Activated CD8-positive, alpha-beta memory T cell treated with anti-CD3 and anti-CD28 coated beads, Interleukin-2, amount 50 U/mL, for 48 hours (primary cell): Measurements from ENCODE around the gene SYPL2.

Source experiments
- DNase-seq: peaks from one replicate; pipeline ENCODE4 v3.0.0-alpha.2; 2020

Gene SYPL2

DNA sequence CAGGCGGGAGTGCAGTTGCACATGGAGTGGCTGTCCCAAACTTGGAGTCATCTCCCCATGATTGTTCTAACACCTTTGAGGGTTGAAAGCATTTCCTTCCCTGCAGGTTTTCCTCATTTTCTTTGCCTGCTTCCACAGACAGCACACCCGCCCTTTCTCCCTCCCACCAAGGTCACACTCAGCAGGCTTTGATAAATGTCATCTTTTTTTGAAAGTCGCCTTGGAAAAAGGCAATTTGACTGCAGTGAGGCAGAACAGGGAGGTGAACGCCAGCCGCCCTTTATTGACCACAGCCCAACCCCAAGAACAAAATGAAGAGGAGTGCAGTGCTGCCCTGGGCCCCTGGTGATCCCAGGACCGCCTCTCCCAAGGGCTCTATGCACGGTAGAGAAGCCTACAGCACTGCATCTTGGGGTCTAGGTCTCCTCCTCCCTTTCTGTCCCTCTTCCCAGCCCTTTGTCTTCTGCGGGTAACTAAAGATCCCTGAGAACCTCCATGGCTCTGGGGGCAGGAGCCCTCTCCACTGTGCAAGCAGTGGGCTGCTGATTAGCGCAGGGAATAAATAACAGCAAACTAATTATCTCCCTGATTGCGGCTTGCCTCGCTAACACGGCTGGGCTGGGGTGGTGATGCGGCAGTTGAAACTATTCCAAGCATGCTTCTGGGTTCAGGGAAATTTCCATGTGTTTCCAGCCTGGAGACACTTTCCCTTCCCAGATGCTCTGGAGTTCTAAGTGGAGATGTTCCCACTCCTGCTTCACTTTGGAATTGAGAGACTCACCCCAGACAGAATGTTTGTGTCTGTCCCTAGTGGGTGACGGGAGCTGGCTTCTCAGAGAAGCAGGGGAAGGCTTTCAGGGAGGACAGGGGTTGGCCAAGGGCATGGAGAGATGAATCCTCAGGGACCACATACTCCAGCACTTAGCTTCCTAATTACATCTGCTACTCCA, 54.9 kb downstream of the SYPL2 start:
- no peak for DNase-seq

DNA sequence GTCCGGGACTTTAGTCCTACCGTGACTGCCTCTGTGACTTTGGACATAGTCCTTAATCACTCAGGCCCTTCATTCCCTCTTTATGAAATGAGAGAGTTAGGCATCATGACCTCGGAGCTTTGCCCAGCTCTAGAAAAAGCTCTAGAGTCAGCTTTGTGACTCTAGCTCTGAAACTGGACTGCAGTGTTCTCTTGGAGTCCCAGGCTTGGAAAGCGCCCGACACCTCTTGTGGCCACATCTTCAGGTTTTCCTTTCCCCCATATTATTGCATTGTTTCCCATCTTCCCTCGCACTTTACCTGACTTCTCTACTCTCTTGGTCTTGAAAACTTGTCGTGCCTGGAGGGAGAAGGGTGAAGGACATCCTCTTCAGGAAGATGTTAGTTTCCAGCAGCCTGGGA, 55.7 kb downstream of the SYPL2 start:
- DNase-seq = no peak

DNA sequence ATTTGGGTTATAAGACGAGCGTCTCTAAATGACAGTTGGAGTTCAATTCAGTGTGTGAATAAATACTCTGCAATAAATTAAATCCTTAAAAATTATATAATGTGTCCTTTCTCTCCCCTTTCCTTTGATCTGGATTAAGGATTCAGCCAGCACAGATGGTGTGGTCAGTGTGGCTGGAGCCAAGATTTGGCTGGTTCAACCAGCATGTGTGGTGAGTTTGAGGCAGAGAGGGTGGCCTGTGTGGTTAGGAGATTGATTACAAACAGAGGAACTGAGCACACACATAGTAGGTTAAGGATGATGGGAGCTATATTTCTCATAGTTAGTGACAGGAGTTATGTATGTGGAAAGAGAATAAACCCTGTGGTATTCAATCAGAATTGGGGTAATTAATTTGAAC, 57.4 kb downstream of the SYPL2 start:
- DNase-seq = no peak

DNA sequence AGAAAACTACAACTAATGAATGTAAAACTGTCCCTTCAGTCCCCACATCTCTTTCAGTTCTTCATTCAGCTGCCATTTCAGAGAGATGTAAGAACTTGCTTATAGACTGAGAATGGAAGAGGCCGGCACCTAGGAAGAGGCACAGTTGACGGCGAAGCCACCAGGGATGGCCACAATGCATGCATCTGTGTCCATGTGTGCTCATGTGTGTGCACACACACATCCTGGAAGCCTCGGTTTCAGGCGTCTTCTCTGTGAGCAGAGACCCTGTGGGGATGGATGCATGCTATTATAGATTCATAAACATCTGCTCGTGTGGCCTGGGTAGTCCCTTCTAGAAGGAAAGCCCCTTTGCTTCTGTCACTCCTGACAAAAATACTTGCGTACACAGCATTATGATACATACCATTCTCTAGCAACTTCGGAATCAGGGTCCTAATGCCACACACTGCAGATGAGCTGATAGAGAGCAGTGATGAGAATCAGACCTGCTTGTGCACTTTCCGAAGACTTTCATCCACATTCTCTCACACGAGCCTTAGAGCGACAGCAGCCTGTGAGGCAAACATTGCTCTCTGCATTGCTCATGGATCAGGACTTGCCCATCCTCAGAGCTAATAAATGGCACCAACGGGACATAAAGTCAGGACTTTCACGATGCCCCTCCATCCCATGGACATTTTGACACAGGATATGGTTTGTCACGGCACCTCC, 60.9 kb downstream of the SYPL2 start:
- no peak for DNase-seq

DNA sequence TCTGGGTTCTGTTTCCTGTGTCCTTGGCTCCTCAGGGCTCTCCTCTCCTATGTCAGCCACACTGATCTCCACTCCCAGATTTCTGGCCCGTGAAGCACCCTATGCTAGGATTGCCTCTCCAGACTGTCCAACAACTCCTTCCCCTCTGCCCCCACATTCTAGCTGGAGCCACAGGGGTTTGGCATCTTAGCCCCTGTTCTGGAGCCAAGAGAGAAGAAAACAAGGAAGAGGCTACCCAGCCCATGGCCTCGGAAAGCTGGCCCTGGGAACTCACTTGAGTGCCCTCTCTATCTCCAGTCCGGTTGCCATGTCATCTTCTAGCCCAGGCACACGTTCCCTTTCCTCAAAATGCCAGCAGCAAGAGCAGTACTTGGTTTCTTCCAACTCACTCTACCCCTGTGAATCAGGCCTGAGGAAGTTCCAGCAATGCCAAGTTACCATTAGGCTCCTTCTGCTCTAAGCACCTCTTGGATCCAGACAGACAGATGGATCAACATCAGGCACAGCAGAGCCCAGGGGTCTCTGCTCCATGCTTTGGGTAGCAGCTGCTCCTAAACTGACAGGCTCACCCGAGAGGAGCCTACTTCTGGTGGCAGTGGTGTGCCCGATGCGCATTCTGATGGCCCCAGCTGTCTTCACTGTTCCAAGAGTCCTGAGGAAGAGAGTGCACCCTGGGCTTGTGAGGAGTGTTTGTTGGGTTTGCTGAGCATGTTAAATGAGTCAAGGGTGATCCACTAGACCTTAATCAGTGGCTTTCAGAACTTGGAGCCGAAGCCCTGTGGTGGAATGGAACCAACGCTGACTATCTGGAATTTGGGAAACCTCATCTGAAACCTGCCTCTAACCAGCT, 61.7 kb downstream of the SYPL2 start:
- no peak for DNase-seq

DNA sequence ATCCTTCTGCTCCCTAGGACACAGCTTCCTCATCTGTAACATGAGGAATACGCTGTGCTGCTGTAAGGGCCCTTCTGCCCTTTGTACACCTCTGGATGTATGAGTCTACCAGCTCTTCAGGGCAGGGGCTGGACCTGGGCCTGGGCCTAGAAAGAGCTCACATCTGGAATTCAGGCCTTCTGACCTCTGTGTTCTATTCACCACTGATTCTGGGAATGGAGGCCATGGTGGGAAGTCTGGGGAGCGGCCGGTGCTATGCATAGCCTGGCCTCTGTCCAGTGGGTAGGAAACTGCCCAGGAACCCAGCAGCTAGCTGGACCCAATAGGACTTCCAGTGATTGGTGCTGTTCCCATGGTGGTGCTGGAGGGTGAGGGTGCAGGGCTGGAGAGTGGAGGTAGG, 62.4 kb downstream of the SYPL2 start:
- DNase-seq = no peak

DNA sequence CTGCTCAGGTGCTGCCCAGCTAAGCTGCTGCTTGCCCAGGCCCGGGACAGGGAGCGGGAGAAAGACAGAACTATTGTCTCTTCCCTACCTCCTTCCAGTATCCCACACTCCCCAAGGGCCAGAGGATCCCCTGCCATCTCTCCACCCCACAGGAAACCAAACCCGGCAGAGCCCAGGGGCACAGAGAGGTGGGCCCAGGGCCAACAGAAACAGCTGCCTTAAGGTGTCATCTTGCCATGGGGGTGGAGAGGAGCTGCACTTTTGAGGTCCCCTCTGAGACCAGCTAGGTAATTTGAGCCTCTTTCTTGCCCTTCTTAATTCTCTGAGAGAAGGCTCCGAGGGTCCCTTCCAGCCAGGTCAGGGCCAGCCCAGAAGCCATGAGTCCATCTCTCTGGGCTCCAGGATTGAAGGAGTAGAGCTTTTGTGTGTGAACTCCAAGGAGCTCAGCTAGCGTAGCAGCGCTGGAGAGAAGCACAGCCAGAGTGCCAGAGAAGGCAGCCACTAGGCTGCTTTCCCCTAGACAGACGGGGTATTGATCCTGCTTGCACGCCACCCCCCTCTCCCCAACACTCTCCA, 63.6 kb downstream of the SYPL2 start:
- no peak for DNase-seq

DNA sequence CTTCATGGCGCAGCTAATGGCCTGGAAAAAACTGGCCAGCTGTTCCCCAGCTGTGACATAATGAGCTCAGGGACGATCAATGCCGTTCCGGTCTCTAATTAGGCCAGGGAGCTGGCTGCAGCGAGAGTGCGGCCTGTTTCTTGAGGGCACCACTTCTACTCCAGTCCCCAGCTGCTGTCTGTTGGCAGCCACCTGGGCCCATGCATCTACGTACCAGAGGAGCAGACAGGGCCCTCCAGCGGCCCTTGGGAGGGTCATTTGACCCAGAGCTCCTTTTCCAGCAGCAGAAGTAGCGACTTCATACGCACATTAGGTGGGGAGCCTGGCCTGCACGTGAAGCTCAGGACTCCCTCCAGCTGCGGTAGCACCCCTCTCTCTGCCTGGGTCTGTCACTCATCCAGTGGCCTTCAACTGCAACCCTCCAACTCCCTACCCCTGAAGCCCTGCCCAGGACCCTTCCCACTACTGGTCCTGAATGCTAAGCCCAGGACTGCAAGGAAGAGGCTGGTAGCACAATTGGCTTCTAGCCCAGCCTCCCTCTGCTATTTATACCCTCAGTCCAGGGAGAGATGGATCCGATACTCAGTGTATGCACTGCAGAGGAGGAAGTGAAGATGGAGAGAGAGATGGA, 64.2 kb downstream of the SYPL2 start:
- DNase-seq = no peak

DNA sequence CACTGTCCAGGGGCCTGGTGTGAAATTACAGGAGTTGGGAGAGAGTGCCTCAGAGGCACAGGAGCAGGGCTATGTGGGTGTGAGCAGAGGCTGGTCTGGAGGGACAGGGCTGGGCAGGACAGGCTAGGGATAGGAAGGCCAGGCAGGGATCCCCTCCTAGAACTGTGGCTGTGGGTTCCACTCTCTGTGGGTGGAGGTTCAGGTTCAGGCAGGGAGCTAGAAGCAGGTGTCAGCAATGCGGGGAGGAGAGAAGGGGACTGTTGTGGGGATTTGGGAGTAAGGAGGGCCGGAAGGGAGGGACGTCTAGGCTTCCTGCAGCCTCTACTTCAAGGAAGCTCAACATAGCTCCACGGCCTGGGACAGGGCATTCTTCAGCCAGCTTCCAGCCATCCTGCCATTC, 65.0 kb downstream of the SYPL2 start:
- no peak for DNase-seq
